Uterus (tissue), 4 donors: ENCODE results near the gene ABTB1. TPM values are rescaled to one million over a fixed set of nuclear protein-coding genes. Genes with fewer than 3 reads are reported as not detected.
"Not testable (repeated sequence)": the region's sequence is repeated elsewhere in the genome, so short reads cannot be mapped to it uniquely, and the experiment has no call there.

Source experiments
- DNase-seq, 2 donors: peaks; one replicate each; pipeline ENCODE4 v3.0.0-alpha.2; 2019 to 2020
- H3K27ac ChIP-seq, 2 donors: fragments of 200-600 bp; sonication (generic); 1 replicate in 1 of 2; 2 replicates in 1 of 2; pipeline ENCODE4 v1.5.1; 2016 to 2018
- H3K27me3 ChIP-seq, 2 donors: fragments of 200-600 bp; sonication (generic); one replicate each; pipeline ENCODE4 v1.5.1; 2018 to 2019; ENCODE audit warnings: control low read depth in 1 of 2
- H3K36me3 ChIP-seq, 2 donors: fragments of 200-600 bp; sonication (generic); one replicate each; pipeline ENCODE4 v1.5.1; 2019; ENCODE audit warnings: control low read depth in 1 of 2
- H3K4me1 ChIP-seq, 2 donors: fragments of 200-600 bp; sonication (generic); one replicate each; pipeline ENCODE4 v1.5.1; 2018 to 2019; ENCODE audit warnings: control low read depth in 1 of 2
- H3K4me3 ChIP-seq, 2 donors: fragments of 200-600 bp; sonication (generic); 1 replicate in 1 of 2; 2 replicates in 1 of 2; pipeline ENCODE4 v1.5.1; 2018 to 2019; ENCODE audit warnings: mild to moderate bottlenecking in 1 of 2
- H3K9me3 ChIP-seq, 2 donors: fragments of 200-600 bp; sonication (generic); one replicate each; pipeline ENCODE4 v1.5.1; 2019; ENCODE audit warnings: control low read depth in 1 of 2
- CTCF ChIP-seq, 4 experiments: fragments of 200-600 bp in 2 of 4; fragments of 450-650 bp in 2 of 4; sonication (generic) in 2 of 4; IDR thresholded peaks; one replicate each; pipeline ENCODE4 v1.5.1; 2016 to 2019; ENCODE audit warnings: antibody characterized with exemption in 4 of 4, mild to moderate bottlenecking in 2 of 4, moderate library complexity in 1 of 4
- POLR2A ChIP-seq, 2 donors: fragments of 450-650 bp; IDR thresholded peaks; one replicate each; pipeline ENCODE4 v1.6.1; 2016; ENCODE audit warnings: antibody characterized with exemption in 2 of 2, mild to moderate bottlenecking in 1 of 2, moderate library complexity in 1 of 2
- intact Hi-C: fragments of 100-400 bp; cut with DNase I; formaldehyde crosslinking; loops from one replicate; pipeline ENCODE4 v1.15.1; 2023; ENCODE audit warnings: low total_unique reads
- total RNA-seq, 4 donors: library from RNA; depleted of rRNA in 3 of 4; stranded (reverse); fragments of >200 nt in 3 of 4; gene quantifications; one replicate each; pipeline versions ENCODE4 v1.1.0 to v1.2.4, GENCODE V29; 2014 to 2023
- donor health status: DM: yes; HTN: yes; CAD: no.

Gene ABTB1
- total RNA-seq, 4 donors from 2014 or later: 14.4 to 42.8 (median 28.8) TPM

- Histone ChIP-seq H3K4me1 (peaks cover 0 to 4% of the 10 kb centered on the region in 2 donors), H3K36me3 (no peaks in the 10 kb centered on the region), H3K4me3 (no peak overlapping the region), H3K27ac (no peak overlapping the region), H3K9me3 (no peaks in the 10 kb centered on the region), H3K27me3 (no peaks in the 10 kb centered on the region)
- intact Hi-C loops: loop anchor here (10.0 kb wide), 1 partner anchor 84 kb away; the partner anchor contains the start of genes MCM2 and TPRA1
- TF ChIP-seq POLR2A (IDR thresholded peaks at IDR 0.05) (no peak), CTCF (IDR thresholded peaks at IDR 0.05) (no peak)
- peak; percentile 10 to 15 for DNase-seq
Measured at GRCh38 chr3:127678611-127679533, 6.1 kb downstream of the ABTB1 start.

GRCh38 chr3:127679534-127680145, 6.9 kb downstream of the ABTB1 start:
- no peaks in the 10 kb centered on the region for H3K27me3 ChIP-seq
- H3K9me3 ChIP-seq: no peaks in the 10 kb centered on the region
- no peaks in the 10 kb centered on the region for H3K4me1 ChIP-seq
- DNase-seq: peak in 1 of 2 donors; percentile 24
- no peak overlapping the region for H3K4me3 ChIP-seq
- TF ChIP-seq CTCF (IDR thresholded peaks at IDR 0.05): no peak
- no peak for TF ChIP-seq POLR2A (IDR thresholded peaks at IDR 0.05)
- no peaks in the 10 kb centered on the region for H3K36me3 ChIP-seq
- intact Hi-C loops: loop anchor here (10.0 kb wide), 1 partner anchor 85 kb away; the partner anchor contains the start of genes MCM2 and TPRA1
- H3K27ac ChIP-seq: no peak overlapping the region

GRCh38 chr3:127680146-127680661, 7.5 kb downstream of the ABTB1 start:
- DNase-seq: peak; percentile 12 to 14

GRCh38 chr3:127680798-127681221, 8.1 kb downstream of the ABTB1 start:
- no peaks in the 10 kb centered on the region for H3K36me3 ChIP-seq
- no peaks in the 10 kb centered on the region for H3K9me3 ChIP-seq
- H3K4me1 ChIP-seq: no peaks in the 10 kb centered on the region
- no peak overlapping the region for H3K4me3 ChIP-seq
- H3K27ac ChIP-seq: no peak overlapping the region
- DNase-seq: peak; percentile 12 to 15
- no peaks in the 10 kb centered on the region for H3K27me3 ChIP-seq
- no peak for TF ChIP-seq POLR2A (IDR thresholded peaks at IDR 0.05)
- intact Hi-C loops: no loop called here

More at GRCh38 chr3:127680146-127680661, 7.5 kb downstream of the ABTB1 start:
- Histone ChIP-seq H3K27ac (no peak overlapping the region), H3K4me3 (no peak overlapping the region), H3K4me1 (no peaks in the 10 kb centered on the region), H3K36me3 (no peaks in the 10 kb centered on the region), H3K9me3 (no peaks in the 10 kb centered on the region), H3K27me3 (no peaks in the 10 kb centered on the region)
- intact Hi-C loops: no loop called here
- TF ChIP-seq POLR2A (IDR thresholded peaks at IDR 0.05): no peak
- no peak for TF ChIP-seq CTCF (IDR thresholded peaks at IDR 0.05)

GRCh38 chr3:127682175-127682554, 9.4 kb downstream of the ABTB1 start:
- H3K9me3 ChIP-seq, H3K4me1 ChIP-seq, H3K4me3 ChIP-seq, H3K27me3 ChIP-seq, H3K36me3 ChIP-seq, H3K27ac ChIP-seq, intact Hi-C loops: not testable (repeated sequence)
- peak in 1 of 2 donors; percentile 5 for DNase-seq

GRCh38 chr3:127682561-127682960, 9.8 kb downstream of the ABTB1 start:
- intact Hi-C loops: no loop called here
- TF ChIP-seq CTCF (IDR thresholded peaks at IDR 0.05) (no peak), POLR2A (IDR thresholded peaks at IDR 0.05) (no peak)
- H3K36me3 ChIP-seq: no peaks in the 10 kb centered on the region
- H3K4me1 ChIP-seq: no peaks in the 10 kb centered on the region
- H3K4me3 ChIP-seq: no peak overlapping the region
- no peaks in the 10 kb centered on the region for H3K9me3 ChIP-seq
- no peak overlapping the region for H3K27ac ChIP-seq
- peak; percentile 6 to 8 for DNase-seq
- no peaks in the 10 kb centered on the region for H3K27me3 ChIP-seq
